ENCODE results near the gene HSPBP1.
A peak's percentile ranks its signal among the peaks of the same experiment; 100 is the strongest.

HSPBP1 gene

DNA sequence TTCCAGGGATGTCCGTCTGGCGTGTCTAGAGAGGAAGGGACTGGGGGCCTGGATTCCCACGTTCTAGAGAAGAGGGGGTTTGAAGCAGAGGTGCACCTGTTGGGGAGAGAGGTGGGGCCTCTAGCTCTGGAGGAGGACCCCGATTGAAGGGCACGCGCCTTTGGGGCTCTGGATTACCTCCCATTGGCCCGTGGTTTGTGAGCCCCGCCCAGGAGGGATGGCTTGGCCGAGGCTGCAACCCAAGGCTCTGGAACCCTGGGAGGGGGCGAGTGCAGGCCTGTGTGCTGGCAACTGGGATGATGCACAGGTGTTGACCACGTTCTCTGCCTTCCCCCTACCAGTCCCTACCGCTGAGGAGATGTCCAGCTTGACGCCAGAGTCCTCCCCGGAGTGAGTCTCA, 25.1 kb upstream of the HSPBP1 start:
- no peak for DNase-seq

DNA sequence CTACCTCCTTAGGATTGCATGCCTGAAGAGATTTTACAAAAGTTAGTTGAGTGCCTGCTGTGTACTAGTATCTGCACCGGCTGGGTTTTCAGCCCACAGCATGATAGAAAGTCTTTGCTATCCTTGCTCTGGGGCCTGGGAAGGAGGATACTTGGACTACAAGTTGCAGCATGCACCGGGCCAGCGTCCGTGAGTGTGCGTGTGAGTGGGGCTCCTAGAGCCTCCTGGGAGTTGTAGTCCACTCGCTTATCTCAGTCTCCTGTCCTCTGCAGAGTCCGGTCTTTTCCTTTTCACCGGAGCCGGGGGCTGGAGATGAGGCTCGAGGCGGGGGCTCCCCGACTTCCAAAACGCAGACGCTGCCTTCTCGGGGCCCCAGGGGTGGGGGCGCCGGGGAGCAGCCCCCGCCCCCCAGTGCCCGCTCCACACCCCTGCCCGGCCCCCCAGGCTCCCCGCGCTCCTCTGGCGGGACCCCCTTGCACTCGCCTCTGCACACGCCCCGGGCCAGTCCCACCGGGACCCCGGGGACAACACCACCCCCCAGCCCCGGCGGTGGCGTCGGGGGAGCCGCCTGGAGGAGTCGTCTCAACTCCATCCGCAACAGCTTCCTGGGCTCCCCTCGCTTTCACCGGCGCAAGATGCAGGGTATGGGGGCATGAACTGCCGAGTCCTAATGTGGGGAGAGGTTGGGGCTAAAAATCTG, 24.5 kb upstream of the HSPBP1 start:
- DNase-seq: no peak

GRCh38 chr19:55303477-55303876, 23.6 kb upstream of the HSPBP1 start:
- DNase-seq: no peak

DNA sequence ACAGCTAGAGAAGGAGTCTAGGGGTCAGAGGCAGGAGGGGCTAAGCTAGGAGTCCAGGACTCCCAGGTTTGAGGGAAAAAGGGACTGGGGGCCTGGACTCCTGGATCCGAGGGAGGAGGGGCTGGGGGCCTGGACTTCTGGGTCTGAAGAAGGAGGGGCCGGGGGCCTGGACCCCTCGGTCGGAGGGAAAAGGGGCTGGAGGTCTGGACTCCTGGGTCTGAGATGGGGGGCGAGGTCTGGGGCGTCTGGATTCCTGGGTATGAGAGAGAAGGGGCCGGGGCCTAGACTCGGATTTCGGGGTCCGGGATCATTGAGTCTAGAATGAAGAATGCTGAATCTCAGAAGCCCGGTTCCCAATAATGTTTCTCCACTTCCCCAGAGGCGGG, 22.4 kb upstream of the HSPBP1 start:
- no peak for DNase-seq

DNA sequence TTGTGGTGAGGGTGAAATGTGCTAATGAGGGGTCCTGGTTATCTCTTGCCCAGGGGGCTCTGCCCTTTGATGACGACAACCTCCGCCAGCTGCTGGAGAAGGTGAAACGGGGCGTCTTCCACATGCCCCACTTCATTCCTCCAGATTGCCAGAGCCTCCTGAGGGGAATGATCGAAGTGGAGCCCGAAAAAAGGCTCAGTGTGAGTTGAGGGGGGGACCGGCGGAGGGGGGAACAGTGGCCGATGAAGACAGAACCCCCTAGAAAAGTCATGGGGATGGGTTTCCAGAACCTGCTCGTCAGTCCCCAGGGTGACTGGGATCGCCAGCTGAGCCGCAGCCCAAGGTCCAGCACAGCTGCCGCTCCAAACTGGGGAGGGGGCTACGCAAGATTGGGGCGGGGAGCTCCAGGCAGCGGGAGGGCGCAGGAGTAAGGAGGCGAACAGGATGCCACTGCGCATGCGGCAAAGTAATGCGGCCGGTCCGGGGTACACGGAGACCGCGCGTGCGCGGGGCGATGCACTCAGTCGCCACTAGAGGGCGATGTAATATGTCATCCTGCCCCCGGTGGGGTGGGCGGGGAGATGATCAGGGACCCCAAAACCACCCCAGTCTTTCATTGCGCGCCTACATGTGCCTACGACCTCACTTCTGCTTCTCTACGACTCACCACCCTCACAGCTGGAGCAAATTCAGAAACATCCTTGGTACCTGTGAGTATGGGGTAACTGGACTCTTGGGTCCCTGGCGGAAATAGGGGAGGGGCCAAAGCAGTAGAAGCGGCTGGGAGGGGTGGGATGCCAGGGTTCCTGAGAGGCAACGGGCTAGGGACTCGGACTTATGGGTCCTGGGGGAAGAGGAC, 21.8 kb upstream of the HSPBP1 start:
- peak; percentile 91 for DNase-seq

DNA sequence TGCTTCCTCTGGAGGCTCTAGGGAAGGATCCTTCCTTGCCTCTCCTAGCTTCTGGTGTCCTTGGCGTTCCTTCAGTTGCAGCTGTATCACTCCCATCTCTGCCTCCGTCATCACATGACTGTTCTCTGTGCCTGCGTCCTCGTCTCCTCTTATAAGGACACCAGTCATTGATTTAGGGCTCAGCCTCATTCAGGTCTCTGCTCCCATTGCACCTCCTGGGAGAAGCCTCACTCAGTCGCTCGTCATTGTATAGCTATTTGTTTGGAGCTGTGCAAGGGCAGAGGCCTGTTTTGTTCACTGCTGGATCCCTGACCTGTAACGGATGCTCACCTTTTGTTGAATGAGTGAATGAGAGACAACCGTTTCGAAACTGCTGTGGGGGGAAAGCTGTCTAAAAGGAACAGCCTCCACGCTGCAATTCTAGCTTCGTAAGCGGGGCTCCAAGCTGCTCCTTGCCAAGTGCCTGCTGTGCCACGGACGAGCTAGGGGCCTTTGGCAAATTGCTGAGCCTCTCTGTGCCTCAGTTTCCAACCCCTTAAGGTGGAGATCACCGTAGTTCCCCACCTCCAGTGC, 21.1 kb upstream of the HSPBP1 start:
- DNase-seq: no peak

DNA sequence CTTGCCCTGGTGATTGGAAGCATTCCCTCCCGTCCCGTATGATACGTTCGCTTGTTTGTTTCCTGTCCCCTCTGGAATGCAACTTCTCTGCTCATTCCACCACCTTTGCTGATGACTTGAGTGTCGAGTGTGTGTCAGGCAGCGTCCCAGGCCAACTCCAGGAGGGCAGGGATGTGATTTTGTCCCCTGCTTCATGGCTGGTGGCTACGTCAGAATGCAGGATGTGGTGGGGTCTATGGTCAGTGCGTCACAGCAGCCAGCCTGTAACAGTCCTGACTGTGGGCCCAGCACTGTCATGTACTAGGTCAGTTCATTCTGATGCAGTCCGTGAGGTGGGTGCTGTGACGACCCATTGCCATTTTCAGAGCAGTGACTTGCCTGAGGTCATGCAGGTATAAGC, 20.1 kb upstream of the HSPBP1 start:
- DNase-seq: no peak

- no peak for DNase-seq
These were observed 17.4 kb upstream of the HSPBP1 start for GRCh38 chr19:55297267-55297666.

DNA sequence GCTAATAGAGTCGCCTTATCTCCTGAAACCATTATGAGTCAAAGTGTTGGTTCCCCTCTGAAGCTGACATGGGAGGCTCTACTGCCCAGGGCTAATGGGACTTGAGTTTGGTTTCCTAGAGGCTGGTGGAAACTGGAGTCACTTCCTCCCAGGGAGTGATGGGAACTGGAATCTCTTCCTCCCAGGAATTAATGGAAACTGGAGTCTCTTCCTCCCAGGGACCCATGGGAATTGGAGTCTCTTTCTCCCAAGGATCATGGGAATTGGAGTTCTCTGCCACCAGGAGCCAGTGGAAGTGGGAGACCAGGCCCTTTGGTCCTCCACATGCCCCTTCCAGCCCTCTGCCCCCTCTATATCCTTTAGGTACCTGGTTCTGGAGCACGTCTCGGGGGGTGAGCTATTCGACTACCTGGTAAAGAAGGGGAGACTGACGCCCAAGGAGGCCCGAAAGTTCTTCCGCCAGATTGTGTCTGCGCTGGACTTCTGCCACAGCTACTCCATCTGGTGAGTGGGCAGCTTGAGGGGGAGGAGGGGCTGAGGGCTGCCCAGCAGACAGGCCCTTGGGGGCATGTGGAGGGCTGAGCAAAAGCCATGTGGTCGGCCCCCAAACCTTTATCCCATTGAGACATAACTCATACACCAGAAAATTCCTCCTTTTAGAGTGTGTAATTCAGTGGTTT, 9.3 kb upstream of the HSPBP1 start:
- DNase-seq: no peak

GRCh38 chr19:55287361-55288079, 7.6 kb upstream of the HSPBP1 start:
- DNase-seq: no peak

GRCh38 chr19:55285229-55285890, 5.5 kb upstream of the HSPBP1 start:
- no peak for DNase-seq

DNA sequence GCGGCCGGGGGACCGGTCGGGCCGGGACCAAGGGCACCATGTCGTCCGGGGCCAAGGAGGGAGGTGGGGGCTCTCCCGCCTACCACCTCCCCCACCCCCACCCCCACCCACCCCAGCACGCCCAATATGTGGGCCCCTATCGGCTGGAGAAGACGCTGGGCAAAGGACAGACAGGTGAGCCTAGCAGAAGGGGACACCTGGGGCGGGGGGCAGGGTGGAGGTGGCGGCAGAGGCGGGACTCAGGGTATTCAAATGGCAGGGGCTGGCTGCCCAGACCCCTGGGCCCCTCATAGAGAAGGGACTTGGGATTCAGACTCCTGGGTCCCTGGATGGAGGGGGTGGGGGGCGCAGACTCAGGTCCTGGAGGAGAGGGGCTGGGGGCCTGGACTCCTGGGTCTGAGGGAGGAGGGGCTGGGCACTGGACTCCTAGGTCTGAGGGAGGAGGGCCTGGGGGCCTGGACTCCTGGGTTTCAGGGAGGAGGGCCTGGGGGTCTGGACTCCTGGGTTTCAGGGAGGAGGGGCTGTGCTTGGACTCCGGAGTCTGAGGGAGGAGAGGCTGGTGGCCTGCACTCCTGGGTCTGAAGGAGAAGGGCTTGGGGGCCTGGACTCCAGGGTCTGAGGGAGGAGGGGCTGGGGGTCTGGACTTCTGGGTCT, 4.6 kb upstream of the HSPBP1 start:
- DNase-seq: no peak

GRCh38 chr19:55283548-55284377, 3.9 kb upstream of the HSPBP1 start, which contains the start of gene BRSK1:
Gene BRSK1 (plus strand): TSS chr19:55283997. CDS start chr19:55284443, 446 bp downstream.
- peak; percentile 70 for DNase-seq

GRCh38 chr19:55279340-55279739, 570 bp downstream of the HSPBP1 start:
- no peak for DNase-seq

DNA sequence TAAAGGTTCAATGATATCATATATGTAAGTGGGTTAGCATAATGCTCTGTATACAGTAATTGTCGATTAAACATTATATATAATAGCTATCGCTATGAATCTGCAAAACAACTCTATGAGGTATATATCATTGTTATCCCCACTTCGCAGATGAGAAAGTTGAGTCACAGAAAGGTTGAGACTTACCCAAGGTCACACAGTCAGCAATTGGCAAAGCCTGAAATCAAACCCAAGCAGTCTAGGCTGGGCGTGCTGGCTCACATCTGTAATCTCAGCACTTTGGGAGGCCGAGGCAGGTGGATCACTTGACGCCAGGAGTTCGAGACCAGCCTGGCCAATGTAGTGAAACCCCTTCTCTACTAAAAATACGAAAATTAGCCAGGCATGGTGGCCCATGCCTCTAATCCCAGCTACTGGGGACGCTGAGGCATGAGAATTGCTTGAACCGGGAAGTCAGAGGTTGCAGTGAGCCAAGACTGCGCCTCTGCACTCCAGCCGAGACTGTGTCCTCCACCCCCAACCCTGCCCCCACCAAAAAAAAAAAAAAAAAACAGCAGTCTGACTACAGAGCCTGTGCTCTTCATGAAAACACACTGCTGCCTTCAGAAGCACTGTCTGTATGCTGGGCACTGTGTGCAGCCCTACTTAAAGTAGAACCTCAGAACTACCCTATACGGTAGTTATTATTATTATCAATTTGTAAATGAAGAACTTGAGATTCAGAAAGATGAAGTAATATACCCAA, 1.3 kb downstream of the HSPBP1 start:
- no peak for DNase-seq

- no peak for DNase-seq
These were observed 2.4 kb downstream of the HSPBP1 start for GRCh38 chr19:55277494-55277893.

DNA sequence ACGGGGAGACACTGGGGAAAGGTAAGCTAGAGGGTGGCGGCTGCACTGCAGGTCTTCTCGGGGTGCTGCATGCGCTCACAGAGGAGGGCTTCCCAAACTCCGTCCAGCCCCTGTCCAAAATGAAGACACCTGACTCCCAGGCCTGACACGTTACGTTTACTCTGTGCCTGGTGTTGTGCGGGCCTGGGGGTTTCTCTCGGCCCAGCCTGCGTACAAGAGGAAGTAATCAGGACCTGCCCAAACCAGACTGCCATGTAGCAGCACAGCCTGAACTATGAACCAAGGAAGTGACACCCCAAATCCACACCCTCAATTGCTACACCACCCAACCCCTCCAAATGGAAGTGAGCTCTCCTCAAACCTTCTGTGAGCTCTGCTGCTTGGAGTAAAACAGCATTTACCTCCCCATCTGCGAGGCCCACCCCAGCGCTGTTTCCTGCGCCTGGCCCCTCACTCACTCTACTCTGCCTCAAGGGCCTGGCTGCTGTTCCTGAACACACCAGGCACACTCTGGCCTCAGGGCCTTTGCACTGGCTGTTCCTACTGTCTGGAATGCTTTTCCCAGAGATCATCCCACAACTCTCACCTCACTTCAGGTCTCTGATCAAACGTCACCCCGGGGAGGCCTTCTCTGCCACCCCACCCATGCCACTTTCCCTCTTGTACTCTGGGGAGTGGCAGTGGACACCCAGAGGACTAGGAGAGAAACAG, 3.0 kb downstream of the HSPBP1 start:
- peak; percentile 47 for DNase-seq

- no peak for DNase-seq
These were observed 3.8 kb downstream of the HSPBP1 start for GRCh38 chr19:55275851-55276719.

All from CD4-positive, alpha-beta T cell treated with Interleukin-15 for 1 hour (primary cell).